Measurements from ENCODE around the gene MAP2K2. TPM values are rescaled to one million over a fixed set of nuclear protein-coding genes. Genes with fewer than 3 reads are reported as not detected.

MAP2K2 gene
- total and polyA plus RNA-seq, 9 of the 15 experiments (the other 6 are each of a cell fraction or from before 2014, with no cell fraction given), result 1.0 to 151 (median 58.3) TPM

- peak overlapping the region in 1 of 2 experiments; percentile 69; a peak in 1 of 4 replicates for H3K9ac ChIP-seq (ENCODE audit: insufficient read depth in 1 of 2, low read depth in 2 of 2, low read length in 2 of 2)
- no peak for TF ChIP-seq TGIF2 (CRISPR knock-in tag; IDR thresholded peaks at IDR 0.05)
- TF ChIP-seq HMG20A (CRISPR knock-in tag; conservative IDR thresholded peaks at IDR 0.05), result no peak
- TF ChIP-seq CCAR2 (IDR thresholded peaks at IDR 0.05; ENCODE audit: low read depth, low read length), result no peak
- TF ChIP-seq, protein P1, sequence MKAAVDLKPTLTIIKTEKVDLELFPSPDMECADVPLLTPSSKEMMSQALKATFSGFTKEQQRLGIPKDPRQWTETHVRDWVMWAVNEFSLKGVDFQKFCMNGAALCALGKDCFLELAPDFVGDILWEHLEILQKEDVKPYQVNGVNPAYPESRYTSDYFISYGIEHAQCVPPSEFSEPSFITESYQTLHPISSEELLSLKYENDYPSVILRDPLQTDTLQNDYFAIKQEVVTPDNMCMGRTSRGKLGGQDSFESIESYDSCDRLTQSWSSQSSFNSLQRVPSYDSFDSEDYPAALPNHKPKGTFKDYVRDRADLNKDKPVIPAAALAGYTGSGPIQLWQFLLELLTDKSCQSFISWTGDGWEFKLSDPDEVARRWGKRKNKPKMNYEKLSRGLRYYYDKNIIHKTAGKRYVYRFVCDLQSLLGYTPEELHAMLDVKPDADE (conservative IDR thresholded peaks at IDR 0.05; ENCODE audit: control insufficient read depth, low read depth, low read length), result no peak
- TF ChIP-seq TCF3 (CRISPR knock-in tag; IDR thresholded peaks at IDR 0.05), result no peak
- TF ChIP-seq RBM39 (optimal IDR thresholded peaks at IDR 0.05; ENCODE audit: low read depth, low read length), result no peak
- no peak for TF ChIP-seq NR2C2 (CRISPR knock-in tag; IDR thresholded peaks at IDR 0.05)
- no peak for TF ChIP-seq NR2C2 (tag; IDR thresholded peaks at IDR 0.05)
- no peak overlapping the region for H2AFZ ChIP-seq (ENCODE audit: low read depth, low read length)
- BruUV-seq (replicated peaks), result no TSS peak
- H3K4me3 ChIP-seq, result no peak overlapping the region
- no peaks in the 10 kb centered on the region for H3K9me3 ChIP-seq (replicated peaks; ENCODE audit: control insufficient read depth, insufficient read depth, low read depth, low read length)
- peaks cover 12 to 31% of the 10 kb centered on the region in 2 experiments for H3K4me1 ChIP-seq (replicated peaks in 1 of 2; ENCODE audit: control insufficient read depth in 2 of 2, insufficient read depth in 2 of 2, low read length in 2 of 2)
- H3K4me2 ChIP-seq (ENCODE audit: insufficient read depth, low read length), result no peak overlapping the region
- ChIA-PET CTCF (ENCODE audit: low intra/inter-chr PET ratio) (no interaction called here), POLR2A (interaction anchor here (0.6 to 1.7 kb wide), 6 partner anchors 10 to 161 kb away, joined by 3 to 8 read pairs (median 3); no protein-coding TSS in a partner anchor)
- H3K27me3 ChIP-seq (ENCODE audit: control insufficient read depth in 2 of 2, insufficient read depth in 2 of 2, low read length in 2 of 2), result no peaks in the 10 kb centered on the region
- H3K36me3 ChIP-seq (ENCODE audit: control insufficient read depth, insufficient read depth, low read length), result peaks cover 57% of the 10 kb centered on the region; the same call in 2 of the 3 replicates
- H3K79me2 ChIP-seq (ENCODE audit: control insufficient read depth, insufficient read depth, low read length), result peaks cover 34% of the 10 kb centered on the region
- in situ Hi-C loops (cut with MboI), result no loop called here
- peaks cover 4% of the 10 kb centered on the region for H3K9me1 ChIP-seq (ENCODE audit: control insufficient read depth, insufficient read depth, low read length)
- DNase-seq (ENCODE audit: extremely low read depth in 1 of 4, low spot score in 3 of 4) (peak in 1 of 4 experiments; percentile 8), ATAC-seq (no peak), FAIRE-seq (no peak)
- intact Hi-C loops (cut with micrococcal nuclease), result loop anchor here (5.0 kb wide), 1 partner anchor 52 kb away; the partner anchor contains the start of gene ZBTB7A
- no peak overlapping the region for H3K27ac ChIP-seq (ENCODE audit: extremely low read depth, low read depth, low read length)
- H4K20me1 ChIP-seq (replicated peaks; ENCODE audit: control insufficient read depth, insufficient read depth, low read length), result peaks cover 8% of the 10 kb centered on the region; the same call in 1 of the 2 replicates
- WGBS (ENCODE audit: insufficient coverage, low coverage, missing lambda C conversion rate), result 90% methylated on average over 11 of the region's 13 CpGs
Measured at GRCh38 chr19:4119763-4120162, 4.2 kb downstream of the MAP2K2 start.
